SH-SY5Y (cell line): ENCODE data around the gene TSSK2.

Source experiments
- GATA2 ChIP-seq: IDR thresholded peaks from 2 replicates; pipeline ENCODE4 v1.6.1; 2011; ENCODE audit warnings: mild to moderate bottlenecking, low read depth, low read length
- GATA3 ChIP-seq: IDR thresholded peaks from 2 replicates; pipeline ENCODE4 v1.6.1; 2011; ENCODE audit warnings: low read depth, mild to moderate bottlenecking, low read length, moderate library complexity

DNA sequence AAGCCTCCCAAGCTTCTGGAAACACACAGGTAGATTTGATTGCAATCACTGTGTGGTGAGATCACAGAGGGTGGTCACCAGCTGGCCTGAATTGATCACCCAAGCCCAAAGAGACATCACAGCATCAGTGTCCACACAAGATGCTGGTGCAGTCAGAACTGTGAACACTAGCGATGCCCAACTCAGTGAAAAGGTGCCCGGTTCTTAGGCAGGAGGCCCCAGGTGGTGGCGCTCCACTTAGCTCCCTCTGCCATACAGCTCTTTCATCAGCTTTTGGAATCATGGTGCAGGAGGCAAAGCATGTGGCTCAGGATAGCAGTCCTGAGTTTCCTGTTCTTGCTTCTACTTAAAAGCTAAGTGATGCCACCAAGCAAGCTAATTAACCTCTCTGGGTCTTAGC is 20.0 kb upstream of the TSSK2 start:
- TF ChIP-seq GATA2 (no peak), GATA3 (no peak)
